Cardiac septum (tissue), 1 donor: ENCODE results near the gene C7orf25. TPM values are rescaled to one million over a fixed set of nuclear protein-coding genes. Genes with fewer than 3 reads are reported as not detected.
A peak's percentile ranks its signal among the peaks of the same experiment; 100 is the strongest.

Experiments
- DNase-seq: peaks from one replicate; pipeline ENCODE4 v3.0.0-alpha.2; 2020; ENCODE audit warnings: low spot score
- intact Hi-C: fragments of 100-400 bp; cut with DNase I; formaldehyde crosslinking; loops from one replicate; pipeline ENCODE4 v1.14.0; 2022
- long read RNA-seq: library from polyadenylated mRNA; unstranded; transcript quantifications from one replicate; pipeline ENCODE4 v2.0.0, GENCODE V29; 2021
- total RNA-seq: library from RNA; stranded (reverse); fragmentation: NEBNext Ultra II Directional; extraction: Animal tissue kit (Norgen Biotek cat#: 25700); gene quantifications from one replicate; pipeline ENCODE4 v1.2.1, GENCODE V29; 2021
- donor health status: DM: no; HTN: no; CAD: no.

The C7orf25 gene
- total RNA-seq = 5.2 TPM
- long read RNA-seq, transcript C7orf25-201 (2 exons, 2,451 nt) = major isoform, 8 of 11 reads
- long read RNA-seq, partial matches to known transcripts = 1 of 11 reads
- long read RNA-seq, other reads (novel, unspliced or antisense) = 0 of 11 reads

DNA sequence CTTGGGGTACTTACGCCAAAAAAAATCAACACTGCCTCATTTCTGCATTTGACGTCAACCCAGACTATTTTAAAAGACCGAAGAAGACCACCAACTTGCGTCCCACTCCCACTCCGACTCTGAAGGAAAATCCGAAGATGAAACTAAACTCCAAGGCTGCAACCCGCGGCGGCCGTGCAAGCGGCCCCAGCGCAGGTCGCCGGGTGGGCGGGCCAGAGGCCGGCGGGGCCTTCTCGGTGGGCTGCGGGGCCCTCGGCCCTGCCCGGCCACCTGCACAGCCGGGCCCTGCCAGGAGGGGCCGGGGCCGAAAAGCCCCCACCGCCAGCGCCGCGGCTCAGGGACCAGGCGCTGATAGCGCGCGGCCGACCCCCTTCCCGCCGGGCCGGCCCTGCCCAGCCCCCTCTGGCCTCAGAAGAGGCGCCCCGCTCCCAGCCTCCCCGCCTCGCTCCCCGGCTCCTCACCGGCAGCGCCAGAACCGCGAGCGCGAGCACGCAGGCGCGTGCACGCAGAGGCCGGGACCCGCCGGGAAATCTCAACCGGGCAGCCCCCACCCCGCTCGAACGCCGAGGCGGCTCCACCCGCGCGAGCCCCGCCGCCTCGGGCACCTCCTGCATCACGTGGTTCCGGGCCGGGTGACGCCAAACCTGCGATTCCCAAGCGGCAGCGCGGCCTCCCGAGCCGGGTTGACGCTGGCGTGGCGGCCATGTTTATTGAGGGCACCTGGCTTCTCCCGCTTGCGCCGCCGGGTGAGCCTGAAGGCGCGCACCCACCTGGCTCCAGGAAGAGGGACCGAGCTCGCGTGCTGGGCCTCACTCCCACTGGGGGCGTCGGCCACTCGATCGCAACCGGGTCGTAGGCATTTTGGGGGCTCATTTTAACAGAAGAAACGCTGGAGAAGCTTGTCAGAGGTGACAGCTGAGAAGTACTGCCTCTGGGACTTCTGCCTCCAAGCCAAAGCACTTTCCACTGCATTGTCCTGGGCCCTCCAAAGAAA lies at the start of gene C7orf25:
Gene C7orf25 (minus strand): TSS at position 617 of the 994 bp plus-strand sequence. CDS start 1,170 bp downstream, outside the sequence.
- peak; percentile 99 for DNase-seq

GRCh38 chr7:42961170-42961569 lies 49.3 kb upstream of the C7orf25 start:
- intact Hi-C loops = no loop called here
- DNase-seq = no peak

More for the DNA sequence above, at the start of gene C7orf25:
- intact Hi-C loops = loop anchor here (2.0 kb wide), 1 partner anchor 21 kb away; the partner anchor contains the start of genes MRPL32 and PSMA2

- DNase-seq = no peak
- intact Hi-C loops = no loop called here
These were observed 48.9 kb upstream of the C7orf25 start for GRCh38 chr7:42960762-42961161.

DNA sequence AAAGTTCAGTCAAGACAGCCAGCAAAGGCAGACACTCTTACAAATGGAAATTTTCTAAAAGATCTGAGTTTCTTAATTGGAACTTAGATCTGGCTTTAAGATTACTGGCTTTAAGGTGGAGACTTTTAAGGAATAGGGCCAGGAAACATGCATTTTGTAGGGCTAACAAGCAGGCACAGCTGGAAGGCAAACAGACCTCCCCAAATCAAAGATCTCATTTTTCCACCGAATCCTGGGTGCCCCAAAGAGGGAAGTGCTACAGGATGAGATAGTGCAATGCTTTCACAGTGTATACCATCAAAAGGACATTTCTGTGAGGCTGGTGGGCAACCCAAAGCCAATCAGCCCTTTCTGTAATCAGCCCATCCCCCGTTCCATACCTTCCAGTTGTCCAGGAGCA lies 47.7 kb upstream of the C7orf25 start:
- DNase-seq = no peak
- intact Hi-C loops = no loop called here

DNA sequence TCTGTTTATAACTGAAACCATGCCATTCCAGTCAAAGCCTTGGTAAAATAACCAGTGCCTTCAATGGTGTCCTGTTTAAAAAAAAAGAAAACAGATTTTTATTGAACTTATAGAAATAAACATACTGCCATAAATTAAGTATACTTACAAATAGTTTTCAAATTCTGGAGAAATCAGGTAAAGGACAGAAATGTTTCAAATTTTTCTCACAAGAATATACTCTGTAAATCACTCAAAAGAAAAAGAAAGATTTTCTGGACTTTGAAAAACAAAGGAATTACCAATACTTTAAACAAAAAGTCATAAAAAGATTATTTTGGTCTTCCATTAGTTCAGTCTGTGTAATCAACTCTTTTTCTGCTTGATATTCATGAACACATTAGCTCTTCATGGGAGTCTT lies 44.2 kb upstream of the C7orf25 start:
- DNase-seq = no peak
- intact Hi-C loops = no loop called here

- intact Hi-C loops = no loop called here
- no peak for DNase-seq
These were observed 42.1 kb upstream of the C7orf25 start for GRCh38 chr7:42953994-42954393.

DNA sequence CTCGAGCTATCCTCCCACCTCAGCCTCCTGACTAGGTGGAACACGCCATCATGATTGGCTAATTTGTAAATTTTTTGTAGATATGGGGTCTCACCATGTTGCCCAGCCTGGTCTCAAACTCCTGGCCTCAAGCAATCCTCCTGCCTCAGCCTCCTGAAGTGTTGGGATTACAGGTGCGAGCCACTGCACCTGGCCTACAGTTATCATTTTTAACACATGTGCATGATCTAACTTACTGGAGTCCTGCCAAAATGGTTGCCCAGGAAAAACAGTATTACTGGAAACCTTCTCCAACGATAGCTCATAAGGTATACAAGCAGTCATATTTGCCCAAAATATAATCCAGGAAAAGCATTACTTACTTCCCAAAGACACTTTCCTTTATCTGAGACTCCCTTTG lies 40.5 kb upstream of the C7orf25 start:
- intact Hi-C loops = no loop called here
- no peak for DNase-seq

- intact Hi-C loops = no loop called here
- DNase-seq = no peak
These were observed 38.5 kb upstream of the C7orf25 start for GRCh38 chr7:42950417-42950816.

DNA sequence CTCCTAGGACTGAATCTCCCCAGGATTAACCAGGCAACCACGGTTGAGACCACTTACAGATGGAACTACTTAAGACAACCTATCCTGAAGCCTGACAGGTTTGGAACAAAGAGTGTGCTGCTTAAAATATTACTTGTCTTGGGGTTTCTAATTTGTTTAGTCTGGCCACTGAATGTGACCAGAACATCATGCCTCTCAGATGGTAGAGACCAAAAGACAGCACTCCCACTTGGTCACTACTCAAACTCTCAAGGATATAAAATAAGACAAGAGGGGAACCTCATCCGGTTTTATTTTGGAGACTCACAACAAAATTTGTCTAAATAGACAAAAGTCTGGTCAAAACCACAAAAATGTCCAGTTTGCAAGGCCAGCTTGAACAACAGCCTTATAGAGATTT lies 35.7 kb upstream of the C7orf25 start:
- DNase-seq = no peak
- intact Hi-C loops = loop anchor here (10.0 kb wide), 2 partner anchors 167 to 777 kb away; partner anchors contain the start of genes COA1 and HECW1

GRCh38 chr7:42946627-42946950 lies 34.7 kb upstream of the C7orf25 start:
- intact Hi-C loops = loop anchor here (10.0 kb wide), 2 partner anchors 168 to 778 kb away; partner anchors contain the start of genes COA1 and HECW1
- no peak for DNase-seq

- DNase-seq = no peak
These were observed 34.2 kb upstream of the C7orf25 start for GRCh38 chr7:42945821-42946626.

DNA sequence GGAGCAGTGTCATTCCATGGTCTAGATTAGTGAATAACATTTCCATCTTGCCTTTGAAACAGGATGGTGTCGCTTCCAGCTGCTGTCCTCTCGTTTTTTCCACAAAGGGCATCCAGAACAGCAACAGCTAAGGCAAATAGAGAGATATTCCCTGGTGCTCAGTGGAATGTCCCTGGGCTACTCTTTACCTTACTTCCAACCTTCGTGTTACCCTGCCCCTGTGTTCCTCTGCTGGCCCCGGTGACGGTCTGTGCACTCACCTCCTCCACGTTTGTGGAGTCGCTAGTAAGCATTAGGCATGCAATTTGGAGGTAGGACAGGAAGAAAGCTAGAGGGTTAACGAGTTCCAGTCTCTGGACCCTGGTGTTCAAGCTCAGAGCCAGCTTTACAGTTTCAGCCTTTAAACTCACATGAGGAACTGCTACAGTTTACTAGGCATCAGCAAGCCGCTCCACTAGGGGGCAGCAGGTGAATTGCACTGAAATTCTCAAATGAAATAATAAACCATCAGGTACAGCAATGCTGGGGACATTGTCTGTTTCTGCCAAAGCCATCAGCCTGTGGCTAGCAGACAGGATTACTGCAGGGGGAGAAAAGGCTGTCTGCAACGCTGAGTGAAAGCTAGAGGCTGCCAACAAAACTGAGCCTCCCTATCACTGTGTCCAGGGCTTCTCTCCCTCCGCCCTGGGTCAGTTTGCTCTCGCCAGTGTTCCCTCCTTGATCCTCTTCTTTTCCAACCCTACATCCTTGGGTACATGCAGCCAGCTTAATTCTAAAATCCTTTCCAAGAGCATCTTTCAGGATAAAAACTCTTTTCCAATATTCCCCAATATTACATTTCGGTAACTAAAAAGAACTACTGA lies 29.3 kb upstream of the C7orf25 start:
- intact Hi-C loops = loop anchor here (1.0 to 10.0 kb wide), 4 partner anchors 174 to 784 kb away; partner anchors contain the start of genes COA1 and HECW1
- no peak for DNase-seq

More at GRCh38 chr7:42945821-42946626, 34.2 kb upstream of the C7orf25 start:
- intact Hi-C loops = loop anchor here (10.0 kb wide), 2 partner anchors 169 to 779 kb away; partner anchors contain the start of genes COA1 and HECW1

DNA sequence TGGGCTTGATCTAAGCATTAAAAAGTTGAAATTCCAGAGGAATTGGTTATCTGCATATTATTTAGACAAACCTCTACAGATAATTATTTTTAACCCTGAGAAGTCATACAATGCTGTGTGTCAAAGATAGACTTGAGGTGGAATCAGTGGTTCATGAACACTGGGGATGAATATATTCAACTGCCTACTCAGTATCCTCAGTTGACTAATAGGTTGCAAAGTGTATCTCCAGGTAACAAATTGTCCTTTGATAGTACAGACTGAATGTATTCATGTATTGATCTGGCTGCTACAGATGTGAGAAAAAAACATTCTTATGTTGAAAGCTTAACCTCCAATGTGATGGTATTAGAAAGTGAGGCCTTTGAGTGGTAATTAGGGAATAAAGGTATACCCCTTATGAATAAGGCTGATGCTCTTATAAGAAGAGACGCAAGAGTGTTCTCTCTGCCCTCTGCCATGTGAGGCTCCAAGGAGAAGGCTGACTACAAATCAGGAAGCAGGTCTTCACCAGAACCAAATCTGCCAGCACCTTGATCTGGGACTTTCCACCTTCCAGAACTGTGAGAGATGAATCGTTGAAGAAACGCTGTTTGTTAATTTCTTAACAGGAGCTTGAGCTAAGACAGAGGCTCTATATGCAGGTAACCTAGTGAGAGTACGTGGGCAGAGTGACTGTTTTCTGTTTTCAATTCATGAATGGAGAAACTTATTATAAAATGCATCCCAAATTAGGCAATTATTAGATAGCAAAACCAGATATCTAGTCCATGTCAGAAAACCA lies 27.8 kb upstream of the C7orf25 start:
- no peak for DNase-seq
- intact Hi-C loops = loop anchor here (5.0 to 10.0 kb wide), 3 partner anchors 175 to 785 kb away; partner anchors contain the start of genes COA1 and HECW1

GRCh38 chr7:42935861-42936260 lies 24.0 kb upstream of the C7orf25 start:
- DNase-seq = no peak
- intact Hi-C loops = no loop called here

DNA sequence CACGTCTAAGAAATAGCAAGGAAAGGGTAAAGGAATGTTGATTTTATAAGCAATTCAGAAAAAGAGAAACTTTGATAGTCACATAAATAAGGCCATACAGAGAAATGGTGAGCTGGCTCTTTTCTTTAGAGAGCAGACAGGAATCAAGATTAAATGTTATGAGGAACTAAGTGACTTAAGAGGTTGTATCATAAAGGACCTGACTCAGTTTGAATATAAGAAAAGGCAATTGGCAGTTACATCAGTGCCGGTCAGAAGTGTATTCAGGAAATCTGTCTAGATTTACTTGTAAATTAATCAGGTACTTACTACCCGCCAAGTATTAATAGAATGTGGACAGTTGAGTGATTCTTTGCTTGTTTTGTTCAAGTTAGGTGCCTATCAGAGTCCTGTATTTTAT lies 22.4 kb upstream of the C7orf25 start:
- intact Hi-C loops = loop anchor here (5.0 kb wide), 1 partner anchor 38 kb away; no protein-coding TSS in a partner anchor
- no peak for DNase-seq

GRCh38 chr7:42932811-42933591 lies 21.1 kb upstream of the C7orf25 start:
- intact Hi-C loops = loop anchor here (2.0 to 5.0 kb wide), 2 partner anchors 20 to 39 kb away; partner anchors contain the start of gene C7orf25
- no peak for DNase-seq
